ENCODE measurements around the gene NDE1.
A peak's percentile ranks its signal among the peaks of the same experiment; 100 is the strongest.

The NDE1 gene

DNA sequence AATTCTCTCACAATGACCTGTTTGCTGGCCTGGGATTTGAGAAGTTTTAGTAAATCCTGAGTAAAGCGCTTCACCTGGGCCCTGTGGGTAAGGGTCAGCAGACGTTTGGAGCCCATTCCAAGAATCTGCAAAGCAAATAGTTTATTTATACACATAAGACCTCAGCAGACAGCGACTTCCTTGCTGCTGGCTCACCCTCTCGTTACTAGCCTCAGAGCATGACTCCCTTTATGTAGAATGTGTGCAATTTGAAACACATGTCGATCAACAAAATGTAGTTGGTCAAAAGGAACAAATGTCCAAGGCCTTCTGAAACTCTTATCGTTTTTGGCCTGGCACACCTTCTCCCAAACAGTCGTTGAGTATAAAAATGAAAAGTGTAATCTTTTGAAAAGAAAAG is 38.4 kb upstream of the NDE1 start:
- H3K27me3 Mint-ChIP-seq (ENCODE audit: low read depth), result no peaks in the 10 kb centered on the region
- H3K4me3 Mint-ChIP-seq, result no peak overlapping the region
- peaks cover 1% of the 10 kb centered on the region for H3K4me1 Mint-ChIP-seq (ENCODE audit: low read depth)
- H3K36me3 Mint-ChIP-seq (ENCODE audit: low read depth), result peaks cover 56% of the 10 kb centered on the region
- H3K27ac Mint-ChIP-seq, result no peak overlapping the region
- DNase-seq (ENCODE audit: low spot score), result no peak
- no peaks in the 10 kb centered on the region for H3K9me3 Mint-ChIP-seq

DNA sequence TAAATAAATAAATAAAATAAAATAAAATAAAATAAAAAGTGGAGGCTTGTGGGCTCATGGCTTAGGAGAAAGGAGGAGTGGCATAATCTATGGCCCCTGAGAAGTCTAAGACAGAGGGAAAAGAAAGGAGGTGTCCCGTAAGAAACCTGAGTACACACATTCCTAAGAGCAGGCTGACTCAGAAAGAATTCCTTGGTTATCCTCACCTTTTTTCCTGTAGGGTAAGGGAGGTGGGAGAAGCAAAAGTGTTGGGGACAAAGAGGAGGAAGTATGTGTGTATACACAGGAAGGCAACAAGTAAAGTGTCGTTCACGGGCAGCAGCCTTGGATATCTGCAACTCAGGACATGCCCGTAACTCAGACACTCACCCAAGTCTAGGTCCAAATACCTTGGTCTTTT is 36.4 kb upstream of the NDE1 start:
- DNase-seq (ENCODE audit: low spot score), result no peak
- Mint-ChIP-seq H3K27me3 (ENCODE audit: low read depth) (no peaks in the 10 kb centered on the region), H3K4me1 (ENCODE audit: low read depth) (no peaks in the 10 kb centered on the region), H3K27ac (no peak overlapping the region), H3K9me3 (no peaks in the 10 kb centered on the region), H3K36me3 (ENCODE audit: low read depth) (peaks cover 59% of the 10 kb centered on the region), H3K4me3 (no peak overlapping the region)

DNA sequence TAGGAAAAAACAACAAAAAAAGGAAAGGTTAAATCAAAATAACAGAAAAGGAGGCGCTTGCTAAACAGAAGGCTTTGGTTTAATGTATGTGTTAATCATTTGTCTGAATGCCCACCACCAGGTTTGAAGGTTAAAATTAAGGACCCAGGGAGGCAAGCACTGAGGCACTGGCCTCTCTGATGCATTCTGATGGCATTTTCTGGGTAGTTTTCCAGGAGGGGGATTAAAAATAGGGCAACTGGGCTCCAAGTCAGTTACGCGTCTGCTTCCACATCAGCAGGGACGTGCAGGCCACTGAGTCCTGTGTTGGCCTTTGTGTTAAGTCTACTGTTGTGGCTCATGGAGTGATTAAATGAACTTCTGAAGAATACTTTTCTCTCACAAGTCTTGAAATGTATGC is 34.0 kb upstream of the NDE1 start:
- DNase-seq (ENCODE audit: low spot score), result no peak
- no peaks in the 10 kb centered on the region for H3K4me1 Mint-ChIP-seq (ENCODE audit: low read depth)
- peaks cover 51% of the 10 kb centered on the region for H3K36me3 Mint-ChIP-seq (ENCODE audit: low read depth)
- no peaks in the 10 kb centered on the region for H3K9me3 Mint-ChIP-seq
- no peaks in the 10 kb centered on the region for H3K27me3 Mint-ChIP-seq (ENCODE audit: low read depth)
- H3K27ac Mint-ChIP-seq, result no peak overlapping the region
- H3K4me3 Mint-ChIP-seq, result no peak overlapping the region

DNA sequence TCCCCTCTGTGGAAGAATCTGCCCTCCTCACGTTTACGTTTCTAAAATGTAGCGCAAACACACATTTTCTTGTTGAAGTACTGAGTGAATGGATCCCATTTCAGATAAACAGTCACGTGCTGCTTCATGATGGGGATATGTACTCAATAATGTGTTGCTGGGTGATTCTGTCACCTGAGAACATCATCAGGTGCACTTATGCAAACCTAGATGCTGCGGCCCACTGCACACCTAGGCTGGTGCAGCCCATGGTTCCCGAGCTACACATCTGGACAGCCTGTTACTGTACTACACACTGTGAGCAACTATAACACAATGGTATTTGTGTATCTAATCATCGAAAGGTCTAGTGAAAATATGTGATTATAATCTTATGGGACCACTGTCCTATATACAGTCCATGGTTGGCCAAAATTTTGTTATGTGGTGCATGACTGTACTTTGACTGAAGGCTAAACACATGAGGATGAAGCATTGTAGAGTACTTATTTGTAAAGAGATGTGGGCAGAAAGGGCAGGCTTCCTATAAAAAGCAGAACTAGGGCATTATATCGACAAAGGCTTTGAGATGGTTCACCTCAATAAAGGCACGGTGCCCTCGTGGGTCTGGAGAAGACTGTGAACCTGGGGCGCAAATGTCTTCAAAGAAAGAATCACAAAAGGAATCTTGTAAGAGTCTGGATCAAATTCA is 33.4 kb upstream of the NDE1 start:
- Mint-ChIP-seq H3K4me1 (ENCODE audit: low read depth) (no peaks in the 10 kb centered on the region), H3K4me3 (no peak overlapping the region), H3K9me3 (no peaks in the 10 kb centered on the region), H3K27me3 (ENCODE audit: low read depth) (no peaks in the 10 kb centered on the region), H3K27ac (no peak overlapping the region), H3K36me3 (ENCODE audit: low read depth) (peaks cover 55% of the 10 kb centered on the region)
- DNase-seq (ENCODE audit: low spot score), result no peak

DNA sequence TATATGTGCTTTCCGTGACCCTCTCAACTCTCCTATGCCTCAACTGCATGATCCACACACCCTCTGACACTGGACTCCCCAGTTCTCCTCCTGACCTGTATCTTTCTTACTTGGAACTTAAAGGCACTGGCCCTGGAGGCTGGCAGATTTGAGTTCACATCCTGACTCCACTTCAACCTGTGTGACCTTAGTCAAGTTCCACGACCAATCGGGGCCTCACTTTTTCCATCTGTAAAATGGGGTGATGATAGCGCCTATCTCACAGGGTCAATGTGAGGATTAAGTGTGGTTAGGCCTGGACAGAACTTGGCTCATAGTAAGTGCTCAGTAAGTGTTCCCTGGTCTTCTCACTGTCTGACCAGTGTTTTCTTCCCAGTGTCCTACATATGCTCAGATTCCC is 32.1 kb upstream of the NDE1 start:
- no peak overlapping the region for H3K27ac Mint-ChIP-seq

DNA sequence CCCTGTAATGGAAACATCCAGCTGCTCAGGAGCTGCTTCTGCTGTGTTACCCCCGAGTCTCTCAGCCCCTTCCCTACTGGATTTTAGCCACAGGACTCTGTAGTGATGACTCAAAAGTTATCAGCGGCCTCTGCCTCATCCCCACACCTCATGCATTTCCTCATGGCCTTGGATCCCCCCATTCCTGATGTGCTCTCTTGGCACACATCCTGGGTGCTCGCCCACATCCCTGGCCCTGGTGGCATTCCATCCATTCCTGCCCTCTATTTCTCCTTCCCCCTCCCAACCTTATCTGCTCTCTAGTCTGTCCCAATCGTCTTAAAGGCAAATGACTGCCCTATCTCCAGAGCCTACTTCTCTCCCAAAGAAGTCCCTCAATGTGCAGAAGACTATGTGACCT is 31.7 kb upstream of the NDE1 start:
- no peak for DNase-seq (ENCODE audit: low spot score)
- H3K36me3 Mint-ChIP-seq (ENCODE audit: low read depth), result peaks cover 50% of the 10 kb centered on the region
- no peaks in the 10 kb centered on the region for H3K4me1 Mint-ChIP-seq (ENCODE audit: low read depth)
- no peaks in the 10 kb centered on the region for H3K27me3 Mint-ChIP-seq (ENCODE audit: low read depth)
- no peak overlapping the region for H3K4me3 Mint-ChIP-seq
- H3K27ac Mint-ChIP-seq, result no peak overlapping the region
- no peaks in the 10 kb centered on the region for H3K9me3 Mint-ChIP-seq

More for the DNA sequence above, 32.1 kb upstream of the NDE1 start:
- H3K36me3 Mint-ChIP-seq (ENCODE audit: low read depth), result peaks cover 53% of the 10 kb centered on the region
- H3K4me3 Mint-ChIP-seq, result no peak overlapping the region
- H3K4me1 Mint-ChIP-seq (ENCODE audit: low read depth), result no peaks in the 10 kb centered on the region
- no peaks in the 10 kb centered on the region for H3K27me3 Mint-ChIP-seq (ENCODE audit: low read depth)
- no peak for DNase-seq (ENCODE audit: low spot score)
- H3K9me3 Mint-ChIP-seq, result no peaks in the 10 kb centered on the region

DNA sequence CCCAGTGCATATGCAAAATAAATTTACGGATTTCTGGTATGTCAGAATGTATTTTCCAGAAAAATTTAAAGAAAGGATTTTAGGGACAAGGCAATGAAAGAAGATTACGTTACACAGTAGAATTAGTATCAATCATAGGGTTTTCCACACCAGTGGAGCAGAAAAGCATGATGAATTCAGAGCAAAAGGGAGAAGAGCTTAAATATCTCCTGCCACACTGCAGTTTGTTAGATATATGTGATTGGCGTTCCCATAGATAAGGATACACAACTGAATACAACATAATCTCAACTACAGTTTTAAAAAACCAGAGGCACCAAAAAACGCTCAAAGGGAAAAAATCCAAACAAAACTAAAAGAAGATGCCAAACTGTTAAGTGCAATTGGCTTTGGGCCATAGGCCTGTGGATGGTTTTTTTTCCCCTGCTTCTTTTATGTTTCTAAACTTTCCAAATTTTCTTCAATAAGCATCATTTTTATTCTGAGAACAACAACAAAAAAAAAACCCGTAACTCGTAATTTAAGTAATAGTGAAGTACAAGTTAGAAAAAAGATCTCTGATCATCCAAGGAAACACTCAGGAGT is 29.3 kb upstream of the NDE1 start:
- no peaks in the 10 kb centered on the region for H3K9me3 Mint-ChIP-seq
- H3K27ac Mint-ChIP-seq, result no peak overlapping the region
- no peak overlapping the region for H3K4me3 Mint-ChIP-seq
- no peaks in the 10 kb centered on the region for H3K4me1 Mint-ChIP-seq (ENCODE audit: low read depth)
- H3K27me3 Mint-ChIP-seq (ENCODE audit: low read depth), result no peaks in the 10 kb centered on the region
- H3K36me3 Mint-ChIP-seq (ENCODE audit: low read depth), result peaks cover 59% of the 10 kb centered on the region
- no peak for DNase-seq (ENCODE audit: low spot score)

DNA sequence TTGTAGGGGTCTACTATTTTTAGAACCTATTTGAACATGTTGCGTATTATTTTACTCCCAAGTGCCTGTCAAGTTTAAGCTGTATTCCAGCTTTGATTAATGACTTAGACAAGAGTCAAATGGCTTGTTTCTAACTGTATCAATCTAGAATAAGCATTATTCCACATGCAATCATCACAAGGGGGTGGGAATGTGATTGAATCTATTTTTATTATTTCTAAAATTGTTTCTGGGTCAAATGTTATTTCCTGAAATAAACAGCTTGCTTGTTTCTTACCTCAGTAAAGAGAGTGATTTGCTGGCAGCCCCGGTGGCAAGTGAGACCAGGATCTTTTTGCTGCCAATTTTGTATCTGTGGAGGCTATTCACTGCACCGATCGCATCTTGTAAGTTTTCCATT is 28.6 kb upstream of the NDE1 start:
- Mint-ChIP-seq H3K36me3 (ENCODE audit: low read depth) (peaks cover 56% of the 10 kb centered on the region), H3K27me3 (ENCODE audit: low read depth) (no peaks in the 10 kb centered on the region), H3K4me1 (ENCODE audit: low read depth) (no peaks in the 10 kb centered on the region), H3K9me3 (no peaks in the 10 kb centered on the region), H3K4me3 (no peak overlapping the region), H3K27ac (no peak overlapping the region)
- DNase-seq (ENCODE audit: low spot score), result no peak

DNA sequence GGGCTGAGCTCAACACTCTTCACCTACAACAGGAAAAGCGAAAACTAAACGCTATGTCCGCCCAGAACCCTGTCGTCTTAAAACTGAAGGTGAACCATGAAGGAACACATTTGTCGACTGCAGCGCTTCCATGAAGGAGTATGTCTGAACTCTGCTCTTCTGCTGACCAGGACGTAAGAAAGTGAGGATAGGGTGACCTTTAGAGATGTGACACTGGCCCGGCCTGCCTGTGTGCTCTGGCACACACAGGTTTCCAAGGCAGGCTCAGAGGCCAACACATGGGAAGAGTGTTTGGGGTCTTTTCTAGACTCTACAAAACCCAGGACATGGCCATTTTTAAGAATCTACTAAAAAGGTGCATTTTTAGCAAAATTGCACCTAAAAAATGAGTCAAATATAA is 28.2 kb upstream of the NDE1 start:
- Mint-ChIP-seq H3K4me3 (no peak overlapping the region), H3K27me3 (ENCODE audit: low read depth) (no peaks in the 10 kb centered on the region), H3K27ac (no peak overlapping the region), H3K9me3 (no peaks in the 10 kb centered on the region), H3K36me3 (ENCODE audit: low read depth) (peaks cover 52% of the 10 kb centered on the region), H3K4me1 (ENCODE audit: low read depth) (no peaks in the 10 kb centered on the region)
- no peak for DNase-seq (ENCODE audit: low spot score)

DNA sequence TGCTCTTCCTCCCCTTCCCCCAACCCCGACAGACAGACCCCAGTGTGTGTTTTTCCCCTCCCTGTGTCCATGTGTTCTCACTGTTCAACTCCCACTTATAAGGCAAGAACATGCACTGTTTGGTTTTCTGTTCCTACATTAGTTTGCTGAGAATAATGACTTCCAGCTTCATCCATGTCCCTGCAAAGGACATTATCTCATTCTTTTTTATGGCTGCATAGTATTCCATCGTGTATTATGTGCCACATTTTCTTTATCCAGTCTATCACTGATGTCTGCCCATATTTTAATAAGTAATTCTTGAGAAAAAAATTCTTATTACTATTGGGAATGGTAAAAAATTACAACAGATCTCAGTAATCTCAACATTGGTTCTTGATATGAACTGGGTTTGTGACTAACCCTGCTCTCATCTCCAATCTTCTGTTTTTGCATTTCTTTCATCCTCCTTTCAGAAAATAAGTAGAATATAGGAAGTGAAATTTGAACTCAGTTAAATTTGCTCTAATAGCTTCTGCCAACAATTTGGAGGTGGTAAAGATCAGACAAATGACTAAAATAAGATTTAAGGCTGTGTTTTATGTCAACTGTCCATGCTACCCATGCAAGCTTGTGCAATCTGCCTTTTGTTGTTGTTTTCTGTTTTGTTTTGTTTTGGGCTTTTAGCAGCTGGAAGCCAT is 18.2 kb upstream of the NDE1 start:
- no peaks in the 10 kb centered on the region for H3K27me3 Mint-ChIP-seq (ENCODE audit: low read depth)
- no peak overlapping the region for H3K4me3 Mint-ChIP-seq
- peaks cover 11% of the 10 kb centered on the region for H3K4me1 Mint-ChIP-seq (ENCODE audit: low read depth)
- H3K27ac Mint-ChIP-seq, result no peak overlapping the region
- no peak for DNase-seq (ENCODE audit: low spot score)
- H3K9me3 Mint-ChIP-seq, result no peaks in the 10 kb centered on the region
- peaks cover 67% of the 10 kb centered on the region for H3K36me3 Mint-ChIP-seq (ENCODE audit: low read depth)

DNA sequence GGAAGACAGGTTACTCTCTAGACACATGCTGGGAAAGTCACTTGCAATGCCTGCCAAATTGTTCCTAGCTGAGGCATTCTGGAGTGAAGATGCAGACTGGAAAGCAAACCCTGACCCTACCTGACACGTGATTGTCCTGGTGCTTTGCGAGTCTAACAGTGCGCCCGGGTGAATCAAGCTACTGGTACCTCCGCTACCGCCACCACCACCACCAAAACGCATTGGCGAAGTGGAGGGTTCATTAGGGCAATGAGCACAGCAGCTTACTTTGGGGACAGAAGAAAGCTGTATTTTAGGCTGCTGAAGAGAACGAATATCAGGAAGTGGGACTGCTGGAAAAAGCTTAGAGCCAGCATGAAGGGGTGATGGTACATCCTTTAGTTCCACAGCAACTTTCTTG is 14.1 kb upstream of the NDE1 start:
- Mint-ChIP-seq H3K27me3 (ENCODE audit: low read depth) (no peaks in the 10 kb centered on the region), H3K4me1 (ENCODE audit: low read depth) (peaks cover 37% of the 10 kb centered on the region), H3K9me3 (no peaks in the 10 kb centered on the region), H3K4me3 (peak overlapping the region; percentile 62), H3K36me3 (ENCODE audit: low read depth) (peaks cover 75% of the 10 kb centered on the region), H3K27ac (peak overlapping the region; percentile 85)
- no peak for DNase-seq (ENCODE audit: low spot score)

DNA sequence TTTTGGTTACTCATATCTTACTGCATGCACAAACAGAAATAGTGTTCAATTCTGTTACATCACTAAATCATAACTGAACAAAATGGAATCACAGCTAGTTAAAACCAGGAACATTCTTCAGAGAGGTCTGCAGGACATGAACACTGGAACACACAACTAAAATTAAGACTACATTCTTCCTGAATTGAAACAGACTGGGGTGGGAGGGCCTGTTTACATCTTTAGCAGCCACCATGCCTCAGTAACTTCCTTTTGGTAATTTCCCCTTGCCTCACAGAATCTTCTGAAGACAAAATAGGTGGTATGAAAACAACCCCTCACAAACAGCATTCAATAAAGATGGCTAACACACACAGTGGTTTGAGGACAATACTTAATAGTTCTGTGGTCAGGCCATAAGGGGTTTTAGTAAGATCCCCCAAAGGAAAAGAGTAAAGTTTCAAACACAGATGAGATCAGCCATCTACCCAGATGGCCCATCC is 13.6 kb upstream of the NDE1 start:
- H3K27ac Mint-ChIP-seq, result peak overlapping the region; percentile 85
- peaks cover 42% of the 10 kb centered on the region for H3K4me1 Mint-ChIP-seq (ENCODE audit: low read depth)
- no peak for DNase-seq (ENCODE audit: low spot score)
- peak overlapping the region; percentile 62 for H3K4me3 Mint-ChIP-seq
- H3K9me3 Mint-ChIP-seq, result no peaks in the 10 kb centered on the region
- peaks cover 71% of the 10 kb centered on the region for H3K36me3 Mint-ChIP-seq (ENCODE audit: low read depth)
- no peaks in the 10 kb centered on the region for H3K27me3 Mint-ChIP-seq (ENCODE audit: low read depth)

DNA sequence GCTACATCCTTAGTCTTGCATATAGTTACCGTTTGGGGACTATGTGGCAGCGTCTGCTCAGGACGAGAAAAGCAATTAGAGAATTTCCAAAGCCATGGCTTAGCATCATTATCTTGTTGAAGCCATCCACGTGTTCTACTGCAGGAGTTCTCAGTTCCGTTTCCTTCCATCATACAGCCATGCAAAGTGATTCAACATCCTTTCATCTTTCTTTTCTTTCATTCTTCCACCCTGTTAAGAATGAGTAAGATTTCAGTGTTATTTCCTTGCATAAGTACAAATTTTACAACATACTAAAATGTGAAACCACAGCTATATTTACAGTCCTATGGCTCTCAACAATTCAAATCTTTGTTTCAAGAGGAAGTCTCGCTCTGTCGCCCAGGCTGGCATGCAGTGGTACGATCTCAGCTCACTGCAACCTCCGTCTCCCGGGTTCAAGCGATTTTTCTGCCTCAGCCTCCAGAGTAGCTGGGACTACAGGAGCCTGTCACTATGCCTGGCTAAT is 10.9 kb upstream of the NDE1 start:
- H3K4me1 Mint-ChIP-seq (ENCODE audit: low read depth), result peaks cover 57% of the 10 kb centered on the region
- peaks cover 49% of the 10 kb centered on the region for H3K36me3 Mint-ChIP-seq (ENCODE audit: low read depth)
- H3K9me3 Mint-ChIP-seq, result no peaks in the 10 kb centered on the region
- peak overlapping the region; percentile 61 for H3K4me3 Mint-ChIP-seq
- peak overlapping the region; percentile 81 for H3K27ac Mint-ChIP-seq
- DNase-seq (ENCODE audit: low spot score), result no peak
- H3K27me3 Mint-ChIP-seq (ENCODE audit: low read depth), result no peaks in the 10 kb centered on the region

DNA sequence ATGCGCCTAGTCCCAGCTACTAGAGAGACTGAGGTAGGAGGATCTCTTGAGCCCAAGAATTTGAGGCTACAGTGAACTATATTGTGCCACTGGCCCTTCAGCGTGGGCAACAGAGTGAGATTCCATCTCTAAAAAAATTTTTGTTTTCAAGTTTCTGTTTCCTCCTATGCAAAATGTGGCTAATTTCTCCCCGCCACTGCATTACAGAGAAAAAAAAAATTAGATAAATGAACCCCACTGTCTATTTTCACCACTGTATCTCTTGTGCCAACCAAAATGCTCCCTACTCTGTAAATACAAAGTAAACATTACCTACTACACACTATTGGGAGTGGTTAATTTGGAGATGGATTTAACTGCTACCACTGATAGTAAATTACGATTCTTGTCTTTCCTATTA is 9.1 kb upstream of the NDE1 start:
- DNase-seq (ENCODE audit: low spot score), result no peak
- H3K27me3 Mint-ChIP-seq (ENCODE audit: low read depth), result no peaks in the 10 kb centered on the region
- H3K36me3 Mint-ChIP-seq (ENCODE audit: low read depth), result peaks cover 32% of the 10 kb centered on the region
- H3K9me3 Mint-ChIP-seq, result no peaks in the 10 kb centered on the region
- H3K4me1 Mint-ChIP-seq (ENCODE audit: low read depth), result peaks cover 59% of the 10 kb centered on the region
- peak overlapping the region; percentile 93 for H3K4me3 Mint-ChIP-seq
- H3K27ac Mint-ChIP-seq, result peak overlapping the region; percentile 2
